Subcutaneous abdominal adipose tissue (tissue), 5 donors: ENCODE data around the gene DENND6B.
A peak's percentile ranks its signal among the peaks of the same experiment; 100 is the strongest.
"Not testable (repeated sequence)": the region's sequence is repeated elsewhere in the genome, so short reads cannot be mapped to it uniquely, and the experiment has no call there.

Source experiments
- H3K27ac ChIP-seq: one replicate; pipeline ENCODE4 v1.7.0; 2013; ENCODE audit warnings: low read depth, mild to moderate bottlenecking, inconsistent platforms, low read length, moderate library complexity
- H3K27me3 ChIP-seq, 5 donors: one replicate each; pipeline ENCODE4 v1.7.0; 2013; ENCODE audit warnings: low read length in 5 of 5, inconsistent platforms in 1 of 5; ENCODE audit not compliant: control insufficient read depth in 5 of 5, insufficient read depth in 4 of 5
- H3K36me3 ChIP-seq, 5 donors: one replicate each; pipeline ENCODE4 v1.7.0; 2013; ENCODE audit warnings: low read length in 5 of 5; ENCODE audit not compliant: control insufficient read depth in 5 of 5, insufficient read depth in 5 of 5
- H3K4me1 ChIP-seq, 5 donors: one replicate each; pipeline ENCODE4 v1.7.0; 2013; ENCODE audit warnings: low read length in 5 of 5, mild to moderate bottlenecking in 3 of 5, moderate library complexity in 1 of 5; ENCODE audit not compliant: control insufficient read depth in 5 of 5, insufficient read depth in 5 of 5
- H3K4me3 ChIP-seq, 5 donors: one replicate each; pipeline ENCODE4 v1.7.0; 2013; ENCODE audit warnings: low read length in 5 of 5, low read depth in 1 of 5
- H3K9ac ChIP-seq, 5 donors: one replicate each; pipeline ENCODE4 v1.7.0; 2013; ENCODE audit warnings: low read length in 5 of 5, mild to moderate bottlenecking in 4 of 5, moderate library complexity in 3 of 5
- H3K9me3 ChIP-seq, 5 donors: one replicate each; pipeline ENCODE4 v1.7.0; 2013; ENCODE audit warnings: low read length in 5 of 5; ENCODE audit not compliant: control insufficient read depth in 5 of 5
- donor health status: healthy.
- donor health status: healthy.
- donor health status: healthy.
- donor health status: healthy.
- donor health status: healthy.

Gene DENND6B

DNA sequence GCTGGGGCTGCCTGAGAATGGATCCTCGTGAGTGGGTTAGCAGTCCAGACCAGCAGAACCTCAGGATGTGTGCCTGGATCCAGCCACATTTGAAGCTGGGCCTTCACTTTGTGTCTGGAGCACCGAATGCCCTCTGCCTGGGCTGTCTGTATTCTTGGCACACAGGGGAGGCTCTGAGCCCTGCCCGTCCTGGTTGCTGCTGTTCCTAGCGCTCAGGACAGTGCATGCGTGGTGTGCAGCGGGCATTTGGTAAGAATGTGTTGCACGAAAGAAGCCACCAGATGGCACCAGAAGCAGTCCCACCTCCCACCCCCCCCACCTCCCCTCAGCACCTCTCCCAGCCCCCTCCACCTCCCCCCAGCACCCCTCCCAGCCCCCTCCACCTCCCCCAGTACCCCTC, 52.5 kb downstream of the DENND6B start:
- H3K36me3 ChIP-seq = peaks cover 0 to 45% (median 40%) of the 10 kb centered on the region in 5 donors
- H3K4me3 ChIP-seq = no peak overlapping the region
- no peak overlapping the region for H3K9ac ChIP-seq
- no peak overlapping the region for H3K27ac ChIP-seq
- H3K9me3 ChIP-seq = no peaks in the 10 kb centered on the region
- H3K4me1 ChIP-seq = peaks cover 0 to 32% (median 24%) of the 10 kb centered on the region in 5 donors
- no peaks in the 10 kb centered on the region for H3K27me3 ChIP-seq

DNA sequence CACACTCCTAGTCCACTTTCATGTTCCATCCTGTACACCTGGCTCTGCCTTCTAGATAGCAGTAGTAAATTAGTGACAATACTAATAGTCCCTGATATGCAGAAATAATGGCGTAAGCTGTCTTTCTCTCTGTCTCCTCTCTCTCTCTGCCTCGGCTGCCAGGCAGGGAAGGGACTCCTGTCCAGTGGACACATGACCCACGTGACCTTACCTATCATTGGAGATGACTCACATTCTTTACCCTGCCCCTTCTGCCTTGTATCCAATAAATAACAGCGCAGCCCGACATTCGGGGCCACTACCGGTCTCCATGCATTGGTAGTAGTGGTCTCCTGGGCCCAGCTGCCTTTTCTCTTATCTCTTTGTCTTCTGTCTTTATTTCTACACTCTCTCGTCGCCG, 53.0 kb downstream of the DENND6B start:
- not testable (repeated sequence) for H3K27me3 ChIP-seq, H3K27ac ChIP-seq, H3K9me3 ChIP-seq, H3K4me3 ChIP-seq, H3K9ac ChIP-seq
- Histone ChIP-seq H3K36me3 (peaks cover 0 to 40% (median 34%) of the 10 kb centered on the region in 5 donors), H3K4me1 (peaks cover 0 to 37% (median 29%) of the 10 kb centered on the region in 5 donors)

DNA sequence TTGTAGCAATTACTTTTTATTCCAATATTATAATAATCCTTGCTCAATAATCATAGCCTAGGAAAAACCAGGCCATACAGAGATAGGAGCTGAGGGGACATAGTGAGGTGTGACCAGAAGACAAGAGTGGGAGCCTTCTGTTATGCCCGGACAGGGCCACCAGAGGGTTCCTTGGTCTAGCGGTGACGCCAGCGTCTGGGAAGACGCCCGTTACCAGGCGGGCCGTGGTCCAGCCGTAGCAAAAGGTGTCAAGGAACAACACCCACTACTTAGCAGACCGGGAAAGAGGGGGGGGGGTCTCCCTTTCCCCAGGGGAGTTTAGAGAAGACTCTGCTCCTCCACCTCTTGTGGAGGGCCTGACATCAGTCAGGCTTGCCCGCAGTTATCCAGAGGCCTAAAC, 53.5 kb downstream of the DENND6B start:
- not testable (repeated sequence) for H3K27me3 ChIP-seq, H3K27ac ChIP-seq, H3K4me3 ChIP-seq, H3K9ac ChIP-seq, H3K9me3 ChIP-seq
- Histone ChIP-seq H3K4me1 (peaks cover 0 to 41% (median 33%) of the 10 kb centered on the region in 5 donors), H3K36me3 (peaks cover 0 to 35% (median 30%) of the 10 kb centered on the region in 5 donors)

DNA sequence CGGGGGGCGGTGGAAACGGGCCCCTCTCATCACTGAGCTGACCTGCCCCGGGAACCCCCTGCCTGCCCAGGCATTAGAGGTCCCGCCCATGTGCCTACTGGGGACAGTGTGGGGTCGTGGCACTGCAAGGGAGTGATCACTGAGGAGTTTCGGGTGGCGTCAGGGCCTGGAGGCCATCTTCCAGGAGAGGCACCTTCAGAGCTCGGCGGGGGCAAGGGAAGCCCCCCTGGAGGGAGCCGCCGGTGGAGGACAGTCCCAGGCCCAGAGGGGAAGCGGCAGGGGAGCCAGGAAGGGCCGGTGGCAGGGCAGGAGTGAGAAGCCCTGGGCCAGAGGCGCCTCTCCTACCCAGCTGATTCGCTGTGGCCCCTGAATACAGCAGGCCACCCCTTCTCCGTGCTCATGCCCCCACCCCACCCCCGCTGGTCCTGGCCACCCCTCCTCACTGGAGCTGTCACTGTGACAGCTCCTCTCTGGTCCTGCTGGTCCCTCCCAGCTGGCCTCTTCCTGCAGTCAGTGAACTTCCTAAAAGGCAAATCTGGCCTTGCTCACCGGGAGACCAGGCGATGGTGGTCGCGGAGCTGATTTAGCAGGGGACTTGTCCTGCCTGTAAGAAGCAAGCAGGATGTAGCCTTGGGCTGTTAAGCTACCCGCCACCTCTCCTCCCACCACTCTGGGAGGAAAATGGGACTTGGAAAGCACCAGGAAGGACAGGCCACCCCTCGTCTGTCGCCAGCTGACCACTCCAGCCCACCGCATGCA, 54.6 kb downstream of the DENND6B start:
- Histone ChIP-seq H3K36me3 (peaks cover 0 to 24% (median 19%) of the 10 kb centered on the region in 5 donors), H3K9ac (no peak overlapping the region), H3K4me3 (no peak overlapping the region), H3K4me1 (peaks cover 0 to 50% (median 43%) of the 10 kb centered on the region in 5 donors), H3K27me3 (no peaks in the 10 kb centered on the region), H3K27ac (no peak overlapping the region), H3K9me3 (no peaks in the 10 kb centered on the region)

DNA sequence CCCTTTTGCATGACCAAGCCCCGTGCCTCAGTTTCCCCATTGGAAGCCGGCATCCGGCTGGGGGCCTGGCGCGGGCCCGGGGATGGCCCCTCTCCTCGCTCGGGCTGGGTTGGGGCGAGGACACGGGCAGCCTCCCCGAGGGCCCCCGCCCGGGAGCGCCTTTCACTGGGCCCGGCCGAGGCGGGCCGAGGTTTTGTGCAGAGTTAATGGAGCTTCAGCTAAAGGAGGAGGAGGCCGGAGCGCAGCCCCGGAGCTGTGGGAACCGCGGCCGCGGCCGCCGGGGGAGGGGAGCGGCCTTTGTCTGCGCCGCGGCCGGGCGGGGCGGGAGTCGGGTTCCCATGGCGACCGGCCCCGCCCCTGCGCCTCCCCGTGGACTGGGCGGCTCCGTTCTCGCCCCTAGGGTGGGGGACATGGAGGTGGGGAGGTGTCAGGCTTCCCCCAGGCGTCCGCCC, 55.3 kb downstream of the DENND6B start:
- peaks cover 0 to 5% (median 0%) of the 10 kb centered on the region in 5 donors for H3K27me3 ChIP-seq
- peaks cover 0 to 23% (median 20%) of the 10 kb centered on the region in 5 donors for H3K36me3 ChIP-seq
- H3K4me1 ChIP-seq = peaks cover 0 to 54% (median 47%) of the 10 kb centered on the region in 5 donors
- H3K4me3 ChIP-seq = peak overlapping the region in 4 of 5 donors; percentile 45 to 69 (median 64)
- H3K9me3 ChIP-seq = no peaks in the 10 kb centered on the region
- no peak overlapping the region for H3K27ac ChIP-seq
- peak overlapping the region in 1 of 5 donors; percentile 35 for H3K9ac ChIP-seq

DNA sequence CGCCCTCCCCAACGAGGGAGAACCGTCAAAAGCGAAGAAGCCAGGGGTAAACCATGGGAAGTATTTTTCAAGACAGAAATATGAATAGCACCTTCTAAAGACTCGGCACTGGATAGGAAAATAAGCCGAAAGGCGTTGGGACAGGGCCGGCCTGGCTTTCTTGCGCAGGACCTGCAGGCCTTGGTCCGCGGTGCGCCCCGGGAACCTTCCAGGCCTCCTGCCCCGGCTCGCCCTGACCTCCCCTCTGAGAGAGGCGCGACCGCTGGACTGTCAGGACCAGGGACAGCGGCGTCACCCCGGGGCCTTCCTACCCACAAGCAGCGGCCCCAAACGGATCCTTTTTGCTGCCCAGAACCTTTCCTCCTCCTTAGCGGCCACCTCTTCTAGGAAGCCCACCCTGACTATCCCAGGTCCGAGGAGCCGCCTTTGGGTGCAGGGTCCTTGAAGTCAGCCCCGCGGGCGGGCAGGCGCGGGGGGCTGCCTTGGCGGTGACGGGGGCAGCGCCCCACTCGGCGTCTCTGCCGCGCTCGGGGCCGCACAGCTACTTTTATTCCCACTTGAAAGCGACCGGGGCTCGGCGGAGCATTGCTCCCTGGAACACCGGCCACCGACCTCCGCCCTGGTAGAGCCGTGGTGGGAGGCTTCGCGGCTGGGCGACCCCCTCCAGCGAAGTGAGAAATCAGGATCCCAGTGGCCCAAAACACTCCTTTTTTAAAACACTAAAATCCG, 56.0 kb downstream of the DENND6B start:
- Histone ChIP-seq H3K9me3 (no peaks in the 10 kb centered on the region), H3K27ac (peak overlapping the region; percentile 46), H3K4me1 (peaks cover 0 to 54% (median 47%) of the 10 kb centered on the region in 5 donors), H3K36me3 (peaks cover 0 to 18% (median 14%) of the 10 kb centered on the region in 5 donors), H3K27me3 (peaks cover 0 to 9% (median 0%) of the 10 kb centered on the region in 5 donors), H3K4me3 (peak overlapping the region in 4 of 5 donors; percentile 45 to 69 (median 64)), H3K9ac (peak overlapping the region in 4 of 5 donors; percentile 20 to 59 (median 41))

DNA sequence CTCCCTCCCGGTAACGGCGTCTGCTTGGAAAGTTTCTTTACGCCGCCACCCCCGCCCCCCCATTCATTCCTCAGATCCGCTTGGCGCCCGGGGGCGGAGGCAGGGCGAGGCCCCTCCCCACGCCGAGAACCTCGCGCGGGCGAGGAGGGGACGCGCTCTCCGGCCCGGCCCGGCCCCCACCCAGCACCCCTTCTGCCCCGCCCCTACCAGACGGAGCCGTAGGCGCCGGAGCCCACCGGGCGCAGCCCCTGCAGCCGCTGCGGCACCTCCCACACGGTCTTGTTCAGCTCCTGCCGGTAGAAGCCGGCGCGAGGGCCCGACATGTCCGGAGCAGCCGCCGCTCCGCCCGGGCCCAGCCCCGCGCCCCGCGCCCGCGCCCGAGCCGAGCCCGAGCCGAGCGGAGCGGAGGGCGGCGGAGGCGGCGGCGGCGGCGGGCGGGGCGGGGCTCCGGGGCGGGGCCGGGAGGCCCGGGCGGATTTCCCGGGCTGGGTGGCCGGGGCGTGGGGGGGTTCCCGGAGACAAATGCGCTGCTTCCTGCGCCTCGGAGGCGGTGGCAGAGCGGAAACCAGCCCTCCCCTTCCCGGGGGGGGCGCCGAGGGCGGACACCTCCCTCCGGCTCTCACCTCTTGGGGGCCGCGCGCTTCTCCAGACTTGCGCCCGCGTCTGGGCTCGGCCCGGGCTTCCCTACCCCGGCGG, 56.7 kb downstream of the DENND6B start, which contains the start of gene MAPK11:
Gene MAPK11, minus strand, starts transcription at position 411 of the 696 bp plus-strand sequence. Its CDS starts 88 bp downstream, at position 323.
- Histone ChIP-seq H3K27me3 (peaks cover 0 to 9% (median 0%) of the 10 kb centered on the region in 5 donors), H3K4me1 (peaks cover 0 to 54% (median 47%) of the 10 kb centered on the region in 5 donors), H3K9ac (peak within 1 kb of the TSS in 4 of 5 donors; percentile 20 to 72 (median 65)), H3K36me3 (peaks cover 0 to 13% (median 9%) of the 10 kb centered on the region in 5 donors), H3K9me3 (no peaks in the 10 kb centered on the region), H3K4me3 (peak within 1 kb of the TSS in 4 of 5 donors; percentile 45 to 69 (median 64)), H3K27ac (peak within 1 kb of the TSS; percentile 67)

DNA sequence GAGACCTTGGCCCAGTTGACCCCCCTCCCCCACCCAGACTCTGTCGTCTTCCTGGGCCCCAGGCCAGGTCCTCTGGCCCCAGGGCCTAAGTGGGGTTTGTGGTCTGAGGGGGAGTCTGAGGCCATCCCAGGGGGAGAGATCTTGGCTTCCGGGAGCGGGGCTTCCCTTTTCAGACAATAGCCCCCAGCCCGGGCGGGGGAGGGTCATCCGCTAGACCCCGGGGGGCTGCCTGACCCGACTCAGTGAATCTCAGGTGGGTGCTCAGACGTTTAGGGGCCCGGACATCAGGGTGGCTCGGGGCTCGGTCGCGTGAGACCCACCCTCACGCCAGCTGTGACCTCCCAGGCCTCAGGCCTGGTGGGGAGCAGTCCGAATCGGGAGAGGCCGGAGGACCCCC, 57.2 kb downstream of the DENND6B start:
- Histone ChIP-seq H3K27ac (peak overlapping the region; percentile 67), H3K4me1 (peaks cover 0 to 54% (median 47%) of the 10 kb centered on the region in 5 donors), H3K36me3 (peaks cover 0 to 16% (median 5%) of the 10 kb centered on the region in 5 donors), H3K27me3 (peaks cover 0 to 9% (median 0%) of the 10 kb centered on the region in 5 donors), H3K9me3 (no peaks in the 10 kb centered on the region), H3K4me3 (peak overlapping the region in 3 of 5 donors; percentile 47 to 69 (median 55)), H3K9ac (peak overlapping the region in 3 of 5 donors; percentile 40 to 72 (median 71))

DNA sequence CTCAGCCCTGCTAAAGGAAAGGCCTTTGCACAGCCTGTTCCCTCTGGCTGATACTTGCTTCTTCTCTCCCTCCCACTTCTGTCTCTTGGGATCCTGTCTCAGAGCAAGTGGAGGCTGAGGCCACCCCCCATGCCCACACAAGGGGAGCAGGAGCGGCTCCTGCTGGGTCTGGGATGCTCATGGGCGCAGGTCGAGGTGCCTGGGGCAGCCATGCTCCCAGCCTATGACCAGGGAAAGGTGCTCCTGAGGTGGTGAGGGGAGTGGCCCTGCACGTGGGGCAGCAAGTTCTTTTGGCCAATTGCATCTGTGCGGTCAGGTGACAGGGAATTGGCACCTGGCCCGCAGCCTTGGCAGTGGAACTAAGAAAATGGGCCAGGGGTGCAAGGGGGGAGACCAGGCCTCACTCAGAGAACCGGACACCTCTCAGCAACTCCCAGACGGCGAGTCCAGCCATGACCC, 58.1 kb downstream of the DENND6B start:
- peak overlapping the region in 3 of 5 donors; percentile 47 to 69 (median 55) for H3K4me3 ChIP-seq
- peaks cover 0 to 9% (median 0%) of the 10 kb centered on the region in 5 donors for H3K27me3 ChIP-seq
- no peak overlapping the region for H3K27ac ChIP-seq
- peaks cover 0 to 17% (median 5%) of the 10 kb centered on the region in 5 donors for H3K36me3 ChIP-seq
- peaks cover 0 to 50% (median 45%) of the 10 kb centered on the region in 5 donors for H3K4me1 ChIP-seq
- H3K9me3 ChIP-seq = no peaks in the 10 kb centered on the region
- peak overlapping the region in 1 of 5 donors; percentile 71 for H3K9ac ChIP-seq
